B cell (primary cell): ENCODE data around the gene TRAPPC12. TPM values are rescaled to one million over a fixed set of nuclear protein-coding genes. Genes with fewer than 3 reads are reported as not detected.

Experiments
- ATAC-seq: fragments of 200-7000 bp; cut with Tn5 transposase; one replicate; pipeline ENCODE4 v1.10.0; 2021; ENCODE audit warnings: low read depth, mild to moderate bottlenecking, moderate number of reproducible peaks, moderate library complexity
- CTCF ChIA-PET: fragments of 350-600 bp; sonication (Branson Sonifier 250); formaldehyde crosslinking; loops from one replicate; lab custom pipeline; 2021; ENCODE audit warnings: antibody characterized with exemption, inconsistent platforms; lab: Charles Lee
- POLR2A ChIA-PET: fragments of 350-600 bp; sonication (Branson Sonifier 250); formaldehyde crosslinking; loops from one replicate; lab custom pipeline; 2021; ENCODE audit warnings: antibody characterized with exemption; lab: Charles Lee
- DNase-seq: peaks from one replicate; pipeline ENCODE4 v3.0.0; 2013
- H2AFZ ChIP-seq: 2 replicates; pipeline ENCODE4 v1.6.1; 2012; ENCODE audit warnings: mild to moderate bottlenecking, low read depth, low read length; ENCODE audit not compliant: insufficient read depth, poor library complexity, severe bottlenecking
- H3K27ac ChIP-seq, 2 donors: 1 replicate in 1 of 2; 2 replicates in 1 of 2; pipeline ENCODE4 v1.5.1; 2012 to 2013; ENCODE audit warnings: low read length in 2 of 2, mild to moderate bottlenecking in 2 of 2, moderate library complexity in 1 of 2
- H3K27me3 ChIP-seq, 4 experiments: fragments of 200-600 bp in 1 of 4; sonication (generic) in 1 of 4; replicated peaks in 1 of 4; 1 replicate in 2 of 4; 2 replicates in 2 of 4; pipeline versions ENCODE4 v1.6.1 to v1.7.0; 2013 to 2016; ENCODE audit warnings: low read length in 3 of 4, mild to moderate bottlenecking in 2 of 4, mixed read lengths in 1 of 4, moderate library complexity in 1 of 4; ENCODE audit not compliant: insufficient read depth in 4 of 4, control insufficient read depth in 3 of 4; ENCODE audit errors: control extremely low read depth in 1 of 4
- H3K36me3 ChIP-seq, 2 experiments: replicated peaks in 1 of 2; 1 replicate in 1 of 2; 2 replicates in 1 of 2; pipeline versions ENCODE4 v1.6.1 to v1.7.1; 2013; ENCODE audit warnings: low read length in 1 of 2; ENCODE audit not compliant: insufficient read depth in 2 of 2, control insufficient read depth in 1 of 2; ENCODE audit errors: control extremely low read depth in 1 of 2, extremely low read depth in 1 of 2
- H3K4me1 ChIP-seq, 2 donors: fragments of 200-600 bp in 1 of 2; sonication (generic) in 1 of 2; 1 replicate in 1 of 2; 2 replicates in 1 of 2; pipeline versions ENCODE4 v1.5.1 to v1.6.1; 2013 to 2017; ENCODE audit warnings: low read length in 2 of 2; ENCODE audit not compliant: control insufficient read depth in 2 of 2, insufficient read depth in 2 of 2
- H3K4me2 ChIP-seq: replicated peaks from 2 replicates; pipeline ENCODE3; 2012; ENCODE audit warnings: mild to moderate bottlenecking, low read depth, low read length; ENCODE audit not compliant: poor library complexity, severe bottlenecking
- H3K4me3 ChIP-seq, 5 experiments: fragments of 200-600 bp in 1 of 5; sonication (generic) in 1 of 5; 1 replicate in 3 of 5; 2 replicates in 2 of 5; pipeline versions ENCODE4 v1.5.1 to v1.7.0; 2011 to 2016; ENCODE audit warnings: low read length in 4 of 5, mild to moderate bottlenecking in 4 of 5, low read depth in 2 of 5, control low read depth in 1 of 5, moderate library complexity in 1 of 5; ENCODE audit not compliant: insufficient read depth in 1 of 5; ENCODE audit errors: control extremely low read depth in 1 of 5, extremely low read depth in 1 of 5
- H3K79me2 ChIP-seq: fragments of 200-600 bp; sonication (generic); one replicate; pipeline ENCODE4 v1.6.0; 2016; ENCODE audit warnings: low read length; ENCODE audit not compliant: control insufficient read depth, insufficient read depth
- H3K9ac ChIP-seq: fragments of 200-600 bp; sonication (generic); 2 replicates; pipeline ENCODE4 v1.6.1; 2017; ENCODE audit warnings: mild to moderate bottlenecking, low read length, moderate library complexity
- H3K9me3 ChIP-seq, 3 donors: one replicate each; pipeline versions ENCODE4 v1.6.1 to v1.7.1; 2013; ENCODE audit warnings: low read length in 2 of 3; ENCODE audit not compliant: control insufficient read depth in 2 of 3, insufficient read depth in 1 of 3; ENCODE audit errors: control extremely low read depth in 1 of 3
- H4K20me1 ChIP-seq: 2 replicates; pipeline ENCODE4 v1.6.0; 2012; ENCODE audit warnings: mild to moderate bottlenecking, low read length; ENCODE audit not compliant: insufficient read depth, control insufficient read depth, poor library complexity, severe bottlenecking
- H3K27ac Mint-ChIP-seq: one replicate; pipeline ENCODE4 v1.8.0; 2021; ENCODE audit warnings: mixed read lengths
- H3K27me3 Mint-ChIP-seq: one replicate; pipeline ENCODE4 v1.8.0; 2021; ENCODE audit warnings: mixed read lengths
- H3K4me1 Mint-ChIP-seq: one replicate; pipeline ENCODE4 v1.8.0; 2021; ENCODE audit warnings: mixed read lengths
- H3K4me3 Mint-ChIP-seq: one replicate; pipeline ENCODE4 v1.8.0; 2021; ENCODE audit warnings: mixed read lengths
- H3K9me3 Mint-ChIP-seq: one replicate; pipeline ENCODE4 v1.8.0; 2022; ENCODE audit warnings: mixed read lengths; ENCODE audit not compliant: insufficient read depth
- EZH2 ChIP-seq: IDR thresholded peaks from 2 replicates; pipeline ENCODE4 v1.6.1; 2012; ENCODE audit warnings: borderline replicate concordance, low read depth, mild to moderate bottlenecking, moderate library complexity, low read length; ENCODE audit not compliant: insufficient read depth, poor library complexity, severe bottlenecking
- WGBS: methylation state at CpG from one replicate; pipeline ENCODE4 v1.1.5; 2013; ENCODE audit warnings: missing lambda C conversion rate; ENCODE audit not compliant: insufficient coverage; 5-methylcytosine and 5-hydroxymethylcytosine counted together
- intact Hi-C: fragments of 100-400 bp; cut with micrococcal nuclease; formaldehyde crosslinking; loops from one replicate; pipeline ENCODE4 v1.10.0; 2022
- polyA plus RNA-seq: library from polyadenylated mRNA; depleted of rRNA; stranded (reverse); fragments of >200 nt; gene quantifications from 2 replicates; pipeline ENCODE4 v1.2.3, GENCODE V29; 2012
- total RNA-seq, 2 donors: library from RNA; stranded (reverse); fragments of 120-200 nt in 1 of 2; gene quantifications; 1 replicate in 1 of 2; 2 replicates in 1 of 2; pipeline versions ENCODE4 v1.2.3 to v1.2.4, GENCODE V29; 2013 to 2022
- TF ChIP-seq, protein P1 (sequence below): fragments of 200-600 bp; IDR thresholded peaks from one replicate; pipeline ENCODE4 v1.8.0; 2022; ENCODE audit warnings: antibody characterized with exemption, mild to moderate bottlenecking

The TRAPPC12 gene
- total and polyA plus RNA-seq, 2 donors (not counting 1 experiment from before 2014, with no cell fraction given) = 80.9 to 151 TPM

DNA sequence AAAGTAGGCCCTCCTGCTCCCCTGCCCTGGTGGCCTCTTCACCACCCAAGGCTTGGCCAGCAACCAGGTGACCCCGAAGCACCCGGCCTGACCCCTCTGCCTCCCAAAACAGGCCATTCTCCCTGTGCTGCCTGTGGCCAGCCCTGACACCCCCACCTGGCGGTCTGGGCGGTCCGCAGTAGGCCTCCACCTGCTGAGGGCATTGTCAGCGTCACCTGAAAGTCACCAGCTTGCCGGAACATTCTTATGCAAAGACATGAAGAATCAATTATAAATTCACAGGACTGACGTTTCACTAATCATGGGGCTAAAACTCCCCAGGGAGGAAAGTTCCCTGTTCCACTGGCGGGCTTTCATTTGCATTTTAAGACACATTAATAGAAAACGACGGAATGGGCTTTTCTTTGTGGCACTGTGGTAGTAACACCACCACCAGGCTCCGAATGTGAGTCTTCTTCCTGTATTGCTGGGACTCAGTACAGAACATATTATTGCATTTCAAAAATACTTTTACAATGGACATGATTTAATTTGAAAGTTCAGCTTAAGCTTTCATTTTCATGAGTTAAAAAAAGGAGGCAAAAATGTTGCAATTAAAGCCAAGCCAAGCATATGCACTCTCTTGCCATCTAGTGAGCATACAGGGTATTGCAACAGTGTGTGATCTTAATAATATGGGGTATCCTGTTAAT is 82.5 kb downstream of the TRAPPC12 start:
- Histone ChIP-seq H3K36me3 (peaks cover 0 to 49% of the 10 kb centered on the region in 2 experiments), H3K4me1 (peaks cover 6 to 11% of the 10 kb centered on the region in 2 donors), H3K9ac (peak overlapping the region; percentile 22), H4K20me1 (no peaks in the 10 kb centered on the region), H3K27ac (peak overlapping the region; percentile 48 to 81), H2AFZ (peak overlapping the region; percentile 17), H3K4me3 (peak overlapping the region in 2 of 5 experiments; percentile 13 to 28), H3K79me2 (no peaks in the 10 kb centered on the region), H3K9me3 (no peaks in the 10 kb centered on the region), H3K4me2 (peak overlapping the region; percentile 62), H3K27me3 (no peaks in the 10 kb centered on the region)
- TF ChIP-seq EZH2 = no peak
- TF ChIP-seq, protein P1, sequence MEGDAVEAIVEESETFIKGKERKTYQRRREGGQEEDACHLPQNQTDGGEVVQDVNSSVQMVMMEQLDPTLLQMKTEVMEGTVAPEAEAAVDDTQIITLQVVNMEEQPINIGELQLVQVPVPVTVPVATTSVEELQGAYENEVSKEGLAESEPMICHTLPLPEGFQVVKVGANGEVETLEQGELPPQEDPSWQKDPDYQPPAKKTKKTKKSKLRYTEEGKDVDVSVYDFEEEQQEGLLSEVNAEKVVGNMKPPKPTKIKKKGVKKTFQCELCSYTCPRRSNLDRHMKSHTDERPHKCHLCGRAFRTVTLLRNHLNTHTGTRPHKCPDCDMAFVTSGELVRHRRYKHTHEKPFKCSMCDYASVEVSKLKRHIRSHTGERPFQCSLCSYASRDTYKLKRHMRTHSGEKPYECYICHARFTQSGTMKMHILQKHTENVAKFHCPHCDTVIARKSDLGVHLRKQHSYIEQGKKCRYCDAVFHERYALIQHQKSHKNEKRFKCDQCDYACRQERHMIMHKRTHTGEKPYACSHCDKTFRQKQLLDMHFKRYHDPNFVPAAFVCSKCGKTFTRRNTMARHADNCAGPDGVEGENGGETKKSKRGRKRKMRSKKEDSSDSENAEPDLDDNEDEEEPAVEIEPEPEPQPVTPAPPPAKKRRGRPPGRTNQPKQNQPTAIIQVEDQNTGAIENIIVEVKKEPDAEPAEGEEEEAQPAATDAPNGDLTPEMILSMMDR = peak; percentile 99
- intact Hi-C loops = loop anchor here (1.0 to 5.0 kb wide), 3 partner anchors 38 to 115 kb away; partner anchors contain the start of genes EIPR1, RPS7 and TRAPPC12
- Mint-ChIP-seq H3K27ac (peak overlapping the region; percentile 93), H3K27me3 (no peaks in the 10 kb centered on the region), H3K4me1 (peaks cover 16% of the 10 kb centered on the region), H3K9me3 (no peaks in the 10 kb centered on the region), H3K4me3 (peak overlapping the region; percentile 67)
- DNase-seq (peak; percentile 76), ATAC-seq (peak; percentile 83)
- 83% methylated on average over 7 of the region's 12 CpGs for WGBS
- ChIA-PET CTCF (interaction anchor here (0.9 to 3.8 kb wide), 13 partner anchors 9 to 190 kb away, joined by 3 to 30 read pairs (median 4); no protein-coding TSS in a partner anchor), POLR2A (no interaction called here)

DNA sequence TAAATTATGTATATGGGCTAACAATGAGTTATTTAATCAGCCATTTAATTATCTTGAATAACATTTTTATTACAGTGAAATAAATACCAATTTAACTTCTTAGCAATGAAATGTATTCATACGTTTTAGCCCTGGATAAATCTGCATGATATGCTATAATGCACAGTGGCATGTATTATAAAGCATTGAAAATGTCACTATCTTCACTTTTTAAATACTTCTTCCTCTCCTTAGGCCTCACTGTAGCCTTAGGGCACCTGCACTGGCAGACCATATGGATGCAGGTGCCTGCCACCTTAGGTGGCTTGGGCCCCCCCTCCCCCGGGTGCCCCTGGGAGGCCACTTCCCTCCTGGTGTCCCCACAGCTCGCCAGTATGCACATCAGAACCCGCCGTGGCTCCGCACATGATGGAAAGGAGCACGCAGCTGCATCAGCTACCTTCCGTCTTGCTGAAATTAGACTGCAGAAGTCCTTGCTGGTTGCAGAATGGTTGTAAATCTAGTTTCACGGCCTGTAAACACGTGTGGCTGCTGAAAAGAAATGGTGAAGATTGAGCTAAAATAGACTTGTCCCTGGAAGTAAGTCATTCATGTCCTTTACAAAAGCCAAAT is 83.1 kb downstream of the TRAPPC12 start:
- CTCF ChIA-PET = interaction anchor here (0.7 to 3.8 kb wide), 13 partner anchors 8 to 189 kb away, joined by 3 to 30 read pairs (median 5); no protein-coding TSS in a partner anchor
- POLR2A ChIA-PET = no interaction called here
- H3K36me3 ChIP-seq = peaks cover 0 to 49% of the 10 kb centered on the region in 2 experiments
- H3K9me3 Mint-ChIP-seq = no peaks in the 10 kb centered on the region
- H3K27ac Mint-ChIP-seq = peak overlapping the region; percentile 0
- H3K27me3 Mint-ChIP-seq = no peaks in the 10 kb centered on the region
- H3K27me3 ChIP-seq = no peaks in the 10 kb centered on the region
- WGBS = 47% methylated on average over 7 of the region's 10 CpGs
- no peak overlapping the region for H2AFZ ChIP-seq
- peaks cover 16% of the 10 kb centered on the region for H3K4me1 Mint-ChIP-seq
- H3K4me3 ChIP-seq = peak overlapping the region in 1 of 5 experiments; percentile 13
- H3K4me3 Mint-ChIP-seq = no peak overlapping the region
- TF ChIP-seq EZH2 = no peak
- TF ChIP-seq, protein P1 = peak; percentile 60
- peaks cover 6 to 11% of the 10 kb centered on the region in 2 donors for H3K4me1 ChIP-seq
- intact Hi-C loops = loop anchor here (1.0 to 5.0 kb wide), 3 partner anchors 38 to 115 kb away; partner anchors contain the start of genes EIPR1, RPS7 and TRAPPC12
- no peaks in the 10 kb centered on the region for H3K9me3 ChIP-seq
- no peaks in the 10 kb centered on the region for H4K20me1 ChIP-seq
- H3K9ac ChIP-seq = no peak overlapping the region
- ATAC-seq = no peak
- peak overlapping the region; percentile 62 for H3K4me2 ChIP-seq
- DNase-seq = peak; percentile 18
- H3K27ac ChIP-seq = peak overlapping the region in 1 of 2 donors; percentile 81
- H3K79me2 ChIP-seq = no peaks in the 10 kb centered on the region
